Vagina (tissue), 2 donors: Measurements from ENCODE around the gene RRAGC. TPM values are rescaled to one million over a fixed set of nuclear protein-coding genes. Genes with fewer than 3 reads are reported as not detected.

Experiments
- DNase-seq, 2 donors: peaks; one replicate each; pipeline ENCODE4 v3.0.0-alpha.2; 2017; ENCODE audit errors: extremely low spot score in 2 of 2
- H3K27ac ChIP-seq: fragments of 200-600 bp; sonication (generic); one replicate; pipeline ENCODE4 v1.5.1; 2019
- H3K27me3 ChIP-seq: fragments of 200-600 bp; sonication (generic); one replicate; pipeline ENCODE4 v1.5.1; 2019
- H3K36me3 ChIP-seq, 2 donors: fragments of 200-600 bp; sonication (generic); one replicate each; pipeline ENCODE4 v1.5.1; 2017 to 2019
- H3K4me1 ChIP-seq: fragments of 200-600 bp; sonication (generic); one replicate; pipeline ENCODE4 v1.5.1; 2019
- H3K4me3 ChIP-seq, 2 donors: fragments of 200-600 bp; sonication (generic); 1 replicate in 1 of 2; 2 replicates in 1 of 2; pipeline ENCODE4 v1.5.1; 2016 to 2019
- H3K9me3 ChIP-seq: fragments of 200-600 bp; sonication (generic); one replicate; pipeline ENCODE4 v1.5.1; 2019
- POLR2A ChIP-seq, 2 donors: fragments of 450-650 bp; IDR thresholded peaks; one replicate each; pipeline ENCODE4 v1.6.1; 2017; ENCODE audit warnings: antibody characterized with exemption in 2 of 2, mild to moderate bottlenecking in 2 of 2, moderate library complexity in 2 of 2
- POLR2AphosphoS5 ChIP-seq, 2 donors: sonication (generic); formaldehyde crosslinking; IDR thresholded peaks; one replicate each; pipeline ENCODE4 v1.9.0; 2017; ENCODE audit warnings: antibody characterized with exemption in 2 of 2, mild to moderate bottlenecking in 2 of 2, low read depth in 1 of 2; ENCODE audit not compliant: insufficient read depth in 1 of 2
- intact Hi-C: fragments of 100-400 bp; cut with DNase I; formaldehyde crosslinking; loops from one replicate; pipeline ENCODE4 v1.15.1; 2023
- total RNA-seq: library from RNA; depleted of rRNA; stranded (reverse); fragments of >200 nt; gene quantifications from one replicate; pipeline ENCODE4 v1.2.3, GENCODE V29; 2016
- TF ChIP-seq, protein P1 (sequence below), 3 experiments: fragments of 450-650 bp in 2 of 3; fragments of 200-600 bp in 1 of 3; sonication (generic) in 1 of 3; IDR thresholded peaks; one replicate each; pipeline ENCODE4 v1.5.1; 2017 to 2019; ENCODE audit warnings: antibody characterized with exemption in 3 of 3, mild to moderate bottlenecking in 2 of 3, moderate library complexity in 2 of 3

Gene RRAGC
- total RNA-seq, 1 donor from 2014 or later: 9.8 TPM

- intact Hi-C loops: no loop called here
- H3K4me3 ChIP-seq: no peak overlapping the region
- no peaks in the 10 kb centered on the region for H3K36me3 ChIP-seq
- H3K4me1 ChIP-seq: no peaks in the 10 kb centered on the region
- H3K9me3 ChIP-seq: no peaks in the 10 kb centered on the region
- no peak for DNase-seq
- no peak overlapping the region for H3K27ac ChIP-seq
- TF ChIP-seq, protein P1, sequence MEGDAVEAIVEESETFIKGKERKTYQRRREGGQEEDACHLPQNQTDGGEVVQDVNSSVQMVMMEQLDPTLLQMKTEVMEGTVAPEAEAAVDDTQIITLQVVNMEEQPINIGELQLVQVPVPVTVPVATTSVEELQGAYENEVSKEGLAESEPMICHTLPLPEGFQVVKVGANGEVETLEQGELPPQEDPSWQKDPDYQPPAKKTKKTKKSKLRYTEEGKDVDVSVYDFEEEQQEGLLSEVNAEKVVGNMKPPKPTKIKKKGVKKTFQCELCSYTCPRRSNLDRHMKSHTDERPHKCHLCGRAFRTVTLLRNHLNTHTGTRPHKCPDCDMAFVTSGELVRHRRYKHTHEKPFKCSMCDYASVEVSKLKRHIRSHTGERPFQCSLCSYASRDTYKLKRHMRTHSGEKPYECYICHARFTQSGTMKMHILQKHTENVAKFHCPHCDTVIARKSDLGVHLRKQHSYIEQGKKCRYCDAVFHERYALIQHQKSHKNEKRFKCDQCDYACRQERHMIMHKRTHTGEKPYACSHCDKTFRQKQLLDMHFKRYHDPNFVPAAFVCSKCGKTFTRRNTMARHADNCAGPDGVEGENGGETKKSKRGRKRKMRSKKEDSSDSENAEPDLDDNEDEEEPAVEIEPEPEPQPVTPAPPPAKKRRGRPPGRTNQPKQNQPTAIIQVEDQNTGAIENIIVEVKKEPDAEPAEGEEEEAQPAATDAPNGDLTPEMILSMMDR (IDR thresholded peaks at IDR 0.05): no peak
- TF ChIP-seq POLR2A (IDR thresholded peaks at IDR 0.05) (no peak), POLR2AphosphoS5 (IDR thresholded peaks at IDR 0.05; ENCODE audit: insufficient read depth in 1 of 2, low read depth in 1 of 2) (no peak)
- no peaks in the 10 kb centered on the region for H3K27me3 ChIP-seq
Measured at GRCh38 chr1:38888423-38889333, 29.1 kb upstream of the RRAGC start.

GRCh38 chr1:38885092-38885491 is 25.5 kb upstream of the RRAGC start:
- Histone ChIP-seq H3K27me3 (no peaks in the 10 kb centered on the region), H3K4me3 (no peak overlapping the region), H3K9me3 (no peaks in the 10 kb centered on the region), H3K4me1 (no peaks in the 10 kb centered on the region), H3K36me3 (no peaks in the 10 kb centered on the region), H3K27ac (no peak overlapping the region)
- TF ChIP-seq, protein P1 (IDR thresholded peaks at IDR 0.05): no peak
- TF ChIP-seq POLR2A (IDR thresholded peaks at IDR 0.05): no peak
- intact Hi-C loops: no loop called here
- DNase-seq: no peak

GRCh38 chr1:38881487-38881886 is 21.9 kb upstream of the RRAGC start, which contains the start of gene GJA9:
TSS of gene GJA9 (minus strand) at chr1:38881587. CDS start at chr1:38876098, 5,489 bp downstream.
- TF ChIP-seq, protein P1 (IDR thresholded peaks at IDR 0.05): no peak
- TF ChIP-seq POLR2A (IDR thresholded peaks at IDR 0.05) (no peak), POLR2AphosphoS5 (IDR thresholded peaks at IDR 0.05; ENCODE audit: insufficient read depth in 1 of 2, low read depth in 1 of 2) (no peak)
- DNase-seq: no peak
- Histone ChIP-seq H3K27me3 (no peaks in the 10 kb centered on the region), H3K4me1 (no peaks in the 10 kb centered on the region), H3K9me3 (no peaks in the 10 kb centered on the region), H3K27ac (no peak within 1 kb of the TSS), H3K4me3 (no peak within 1 kb of the TSS), H3K36me3 (no peaks in the 10 kb centered on the region)
- intact Hi-C loops: no loop called here

GRCh38 chr1:38875811-38876210 is 16.2 kb upstream of the RRAGC start:
- Histone ChIP-seq H3K36me3 (no peaks in the 10 kb centered on the region), H3K4me1 (peaks cover 21% of the 10 kb centered on the region), H3K4me3 (no peak overlapping the region), H3K27me3 (no peaks in the 10 kb centered on the region), H3K27ac (no peak overlapping the region), H3K9me3 (no peaks in the 10 kb centered on the region)
- intact Hi-C loops: no loop called here
- TF ChIP-seq POLR2A (IDR thresholded peaks at IDR 0.05) (no peak), POLR2AphosphoS5 (IDR thresholded peaks at IDR 0.05; ENCODE audit: insufficient read depth in 1 of 2, low read depth in 1 of 2) (no peak)
- TF ChIP-seq, protein P1 (IDR thresholded peaks at IDR 0.05): no peak
- DNase-seq: no peak
